Stomach (tissue), 9 donors: ENCODE results near the gene ZNF763. TPM values are rescaled to one million over a fixed set of nuclear protein-coding genes. Genes with fewer than 3 reads are reported as not detected.

Experiments
- DNase-seq, 2 donors: peaks; one replicate each; pipeline versions ENCODE4 v3.0.0 to v3.0.0-alpha.2; 2013 to 2019
- H3K27ac ChIP-seq, 5 donors: fragments of 200-600 bp in 4 of 5; sonication (generic) in 4 of 5; one replicate each; pipeline ENCODE4 v1.5.1; 2013 to 2019; ENCODE audit warnings: mild to moderate bottlenecking in 1 of 5, moderate library complexity in 1 of 5
- H3K27me3 ChIP-seq, 3 donors: fragments of 200-600 bp; sonication (generic); one replicate each; pipeline ENCODE4 v1.5.1; 2017 to 2019; ENCODE audit warnings: mixed run types in 1 of 3
- H3K36me3 ChIP-seq, 4 donors: fragments of 200-600 bp; sonication (generic); 1 replicate in 3 of 4; 2 replicates in 1 of 4; pipeline ENCODE4 v1.5.1; 2016 to 2019
- H3K4me1 ChIP-seq, 4 donors: fragments of 200-600 bp; sonication (generic); one replicate each; pipeline ENCODE4 v1.5.1; 2016 to 2019
- H3K4me3 ChIP-seq, 4 donors: fragments of 200-600 bp; sonication (generic) in 3 of 4; one replicate each; pipeline ENCODE4 v1.5.1; 2016 to 2019; ENCODE audit warnings: mild to moderate bottlenecking in 1 of 4
- H3K9me3 ChIP-seq, 4 donors: fragments of 200-600 bp; sonication (generic); one replicate each; pipeline ENCODE4 v1.5.1; 2016 to 2019
- EP300 ChIP-seq: sonication (generic); formaldehyde crosslinking; IDR thresholded peaks from one replicate; pipeline ENCODE4 v1.6.1; 2017; ENCODE audit warnings: antibody characterized with exemption
- POLR2A ChIP-seq, 4 donors: fragments of 450-650 bp; IDR thresholded peaks; one replicate each; pipeline ENCODE4 v1.6.1; 2016; ENCODE audit warnings: antibody characterized with exemption in 4 of 4, control low read depth in 2 of 4, mild to moderate bottlenecking in 1 of 4, moderate library complexity in 1 of 4
- POLR2AphosphoS5 ChIP-seq, 3 donors: sonication (generic); formaldehyde crosslinking; IDR thresholded peaks; one replicate each; pipeline ENCODE4 v1.6.1; 2016; ENCODE audit warnings: antibody characterized with exemption in 3 of 3
- WGBS, 5 donors: extraction: QIAGEN DNeasy Blood & Tissue Kit in 3 of 5; methylation state at CpG; one replicate each; pipeline versions ENCODE4 v1.1.5 to v1.1.7; 2013 to 2018; 5-methylcytosine and 5-hydroxymethylcytosine counted together
- intact Hi-C: fragments of 100-400 bp; cut with DNase I; formaldehyde crosslinking; loops from one replicate; pipeline ENCODE4 v1.15.1; 2023; ENCODE audit warnings: low total_unique reads
- polyA plus RNA-seq, 3 donors: library from polyadenylated mRNA; stranded (reverse); fragments of 200-250 nt; gene quantifications; one replicate each; pipeline ENCODE4 v1.2.3, GENCODE V29; 2013
- small RNA-seq, 4 donors: library from RNA; depleted of rRNA; stranded (forward); fragments of <200 nt; gene quantifications; one replicate each; pipeline ENCODE3, GENCODE V24; 2016
- total RNA-seq, 5 donors: library from RNA; depleted of rRNA; stranded (reverse); fragments of >200 nt; gene quantifications; one replicate each; pipeline versions ENCODE4 v1.1.0 to v1.2.3, GENCODE V29; 2014 to 2016
- TF ChIP-seq, protein P1 (sequence below), 7 experiments: fragments of 450-650 bp in 4 of 7; fragments of 200-600 bp in 3 of 7; sonication (generic) in 3 of 7; IDR thresholded peaks; one replicate each; pipeline ENCODE4 v1.5.1; 2016 to 2019; ENCODE audit warnings: antibody characterized with exemption in 7 of 7, control low read depth in 2 of 7, mild to moderate bottlenecking in 1 of 7
- donor health status: healthy with polysubstance abuse.
- donor health status: Bipolar disorder and iron deficiency.
- donor health status: healthy.

ZNF763 gene
- total and polyA plus RNA-seq, 8 donors, result 1.3 to 5.7 (median 3.3) TPM; not detected in 1

DNA sequence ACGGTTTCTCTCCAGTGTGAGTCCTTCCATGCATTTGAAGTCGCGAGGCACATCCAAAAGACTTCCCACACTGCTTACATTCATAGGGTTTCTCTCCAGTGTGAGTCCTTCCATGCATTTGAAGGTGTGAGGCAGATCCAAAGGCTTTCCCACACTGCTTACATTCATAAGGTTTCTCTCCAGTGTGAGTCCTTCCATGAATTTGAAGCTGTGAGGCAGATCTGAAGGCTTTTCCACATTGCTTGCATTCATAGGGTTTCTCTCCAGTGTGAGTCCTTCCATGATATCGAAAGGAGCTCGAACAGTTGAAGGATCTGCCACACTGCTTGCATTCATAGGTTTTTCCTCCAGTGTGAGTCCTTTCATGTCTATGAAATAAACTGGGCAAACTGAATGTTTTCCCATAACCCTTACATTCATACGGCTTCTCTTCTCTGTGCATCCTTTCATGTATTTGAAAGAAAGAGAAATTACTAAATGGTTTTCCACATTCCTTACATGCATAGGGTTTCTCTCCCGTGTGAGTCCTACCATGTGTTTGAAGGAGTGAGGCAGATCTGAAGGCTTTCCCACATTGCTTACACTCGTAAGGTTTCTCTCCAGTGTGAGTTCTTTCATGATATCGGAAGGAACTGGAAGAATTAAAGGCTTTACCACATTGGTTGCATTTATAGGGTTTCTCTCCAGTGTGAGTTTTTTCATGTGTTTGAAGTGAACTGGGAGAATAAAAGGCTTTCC, 50.3 kb downstream of the ZNF763 start:
- WGBS, 5 donors, result 95 to 99% (median 98%) methylated on average over 9 of the region's 9 CpGs
- no peak for DNase-seq
- Histone ChIP-seq H3K9me3 (peaks cover 49 to 100% (median 87%) of the 10 kb centered on the region in 4 donors), H3K36me3 (peaks cover 47 to 82% (median 63%) of the 10 kb centered on the region in 4 donors), H3K4me3 (no peak overlapping the region), H3K27me3 (no peaks in the 10 kb centered on the region), H3K27ac (no peak overlapping the region), H3K4me1 (no peaks in the 10 kb centered on the region)
- TF ChIP-seq POLR2AphosphoS5 (IDR thresholded peaks at IDR 0.05), result no peak
- intact Hi-C loops, result no loop called here

GRCh38 chr19:12015753-12016116, 50.9 kb downstream of the ZNF763 start:
- DNase-seq, result no peak
- intact Hi-C loops, result no loop called here
- Histone ChIP-seq H3K4me1 (no peaks in the 10 kb centered on the region), H3K9me3 (peaks cover 49 to 100% (median 88%) of the 10 kb centered on the region in 4 donors), H3K36me3 (peaks cover 47 to 82% (median 63%) of the 10 kb centered on the region in 4 donors), H3K27me3 (no peaks in the 10 kb centered on the region), H3K27ac (no peak overlapping the region), H3K4me3 (no peak overlapping the region)
- TF ChIP-seq POLR2A (IDR thresholded peaks at IDR 0.05) (no peak), POLR2AphosphoS5 (IDR thresholded peaks at IDR 0.05) (no peak), EP300 (no peak)
- TF ChIP-seq, protein P1, sequence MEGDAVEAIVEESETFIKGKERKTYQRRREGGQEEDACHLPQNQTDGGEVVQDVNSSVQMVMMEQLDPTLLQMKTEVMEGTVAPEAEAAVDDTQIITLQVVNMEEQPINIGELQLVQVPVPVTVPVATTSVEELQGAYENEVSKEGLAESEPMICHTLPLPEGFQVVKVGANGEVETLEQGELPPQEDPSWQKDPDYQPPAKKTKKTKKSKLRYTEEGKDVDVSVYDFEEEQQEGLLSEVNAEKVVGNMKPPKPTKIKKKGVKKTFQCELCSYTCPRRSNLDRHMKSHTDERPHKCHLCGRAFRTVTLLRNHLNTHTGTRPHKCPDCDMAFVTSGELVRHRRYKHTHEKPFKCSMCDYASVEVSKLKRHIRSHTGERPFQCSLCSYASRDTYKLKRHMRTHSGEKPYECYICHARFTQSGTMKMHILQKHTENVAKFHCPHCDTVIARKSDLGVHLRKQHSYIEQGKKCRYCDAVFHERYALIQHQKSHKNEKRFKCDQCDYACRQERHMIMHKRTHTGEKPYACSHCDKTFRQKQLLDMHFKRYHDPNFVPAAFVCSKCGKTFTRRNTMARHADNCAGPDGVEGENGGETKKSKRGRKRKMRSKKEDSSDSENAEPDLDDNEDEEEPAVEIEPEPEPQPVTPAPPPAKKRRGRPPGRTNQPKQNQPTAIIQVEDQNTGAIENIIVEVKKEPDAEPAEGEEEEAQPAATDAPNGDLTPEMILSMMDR (IDR thresholded peaks at IDR 0.05), result no peak
- 65 to 90% (median 79%) methylated on average over 2 of the region's 2 CpGs for WGBS, 5 donors

Small RNA genes lying within 50 kb of the gene (small RNA-seq; reads per million reads assigned to genes)
- gene RNA5SP464 (0 reads per million in 4 donors), gene RNA5SP465 (0 to 0.59 (median 0) reads per million in 4 donors)

Other genes starting within 250 kb of the ZNF763 start
- 10 to 100 TPM in 1 of 5 donors, 1 to 10 TPM in 4; 1.2 to 19.3 (median 5.8) TPM for gene ZNF823, start 226.1 kb upstream of the ZNF763 start, total RNA-seq
- 1 to 10 TPM; 3.1 to 4.6 (median 4.3) TPM for gene ZNF823, start 226.1 kb upstream of the ZNF763 start, polyA plus RNA-seq
- 10 to 100 TPM in 4 of 5 donors, 1 to 10 TPM in 1; 6.8 to 29.4 (median 22.8) TPM for gene ZNF441, start 198.0 kb upstream of the ZNF763 start, total RNA-seq
- 1 to 10 TPM; 1.7 to 2.9 (median 2.0) TPM for gene ZNF441, start 198.0 kb upstream of the ZNF763 start, polyA plus RNA-seq
- 10 to 100 TPM in 1 of 5 donors, 1 to 10 TPM in 2, not detected in 2; 3.1 to 21.4 (median 4.0) TPM for gene ZNF491, start 166.5 kb upstream of the ZNF763 start, total RNA-seq
- gene ZNF491, start 166.5 kb upstream of the ZNF763 start, polyA plus RNA-seq, result 1 to 10 TPM in 1 of 3 donors, under 1 TPM in 2; 0.63 to 1.1 (median 0.92) TPM
- 100 to 1,000 TPM in 1 of 5 donors, 10 to 100 TPM in 4; 10.7 to 106 (median 23.9) TPM for gene ZNF440, start 150.8 kb upstream of the ZNF763 start, total RNA-seq
- gene ZNF440, start 150.8 kb upstream of the ZNF763 start, polyA plus RNA-seq, result 1 to 10 TPM; 3.7 to 5.7 (median 4.9) TPM
- 10 to 100 TPM in 3 of 5 donors, 1 to 10 TPM in 1, under 1 TPM in 1; 0.58 to 17.0 (median 13.4) TPM for gene ZNF439, start 116.3 kb upstream of the ZNF763 start, total RNA-seq
- gene ZNF439, start 116.3 kb upstream of the ZNF763 start, polyA plus RNA-seq, result 1 to 10 TPM; 2.4 to 3.6 (median 3.1) TPM
- 10 to 100 TPM; 18.0 to 51.8 (median 21.7) TPM for gene ZNF69, start 77.3 kb upstream of the ZNF763 start, total RNA-seq
- gene ZNF69, start 77.3 kb upstream of the ZNF763 start, polyA plus RNA-seq, result 10 to 100 TPM in 1 of 3 donors, 1 to 10 TPM in 2; 5.1 to 11.7 (median 6.0) TPM
- 10 to 100 TPM in 4 of 5 donors, 1 to 10 TPM in 1; 8.8 to 25.3 (median 16.5) TPM for gene ZNF700, start 39.9 kb upstream of the ZNF763 start, total RNA-seq
- gene ZNF700, start 39.9 kb upstream of the ZNF763 start, polyA plus RNA-seq, result 10 to 100 TPM in 1 of 3 donors, 1 to 10 TPM in 2; 3.5 to 15.4 (median 5.2) TPM
- gene ZNF433, start 70.6 kb downstream of the ZNF763 start, total RNA-seq, result 10 to 100 TPM in 2 of 5 donors, 1 to 10 TPM in 2, not detected in 1; 1.2 to 19.0 (median 9.2) TPM
- 1 to 10 TPM; 3.2 to 7.7 (median 3.7) TPM for gene ZNF433, start 70.6 kb downstream of the ZNF763 start, polyA plus RNA-seq
- gene ZNF878, start 87.9 kb downstream of the ZNF763 start, total RNA-seq, result 1 to 10 TPM in 1 of 5 donors, under 1 TPM in 1, not detected in 3; 0.55 to 4.9 TPM
- under 1 TPM in 2 of 3 donors, not detected in 1; 0.18 to 0.31 TPM for gene ZNF878, start 87.9 kb downstream of the ZNF763 start, polyA plus RNA-seq
- gene ZNF844, start 99.7 kb downstream of the ZNF763 start, total RNA-seq, result 10 to 100 TPM in 3 of 5 donors, 1 to 10 TPM in 2; 1.2 to 16.1 (median 11.2) TPM
- gene ZNF844, start 99.7 kb downstream of the ZNF763 start, polyA plus RNA-seq, result 1 to 10 TPM; 2.1 to 2.5 (median 2.3) TPM
- gene ZNF20, start 175.3 kb downstream of the ZNF763 start, total RNA-seq, result 1 to 10 TPM in 4 of 5 donors, not detected in 1; 1.3 to 5.0 (median 2.2) TPM
- 1 to 10 TPM; 2.6 to 2.9 (median 2.9) TPM for gene ZNF20, start 175.3 kb downstream of the ZNF763 start, polyA plus RNA-seq
- 1 to 10 TPM in 3 of 5 donors, not detected in 2; 6.7 to 10.0 (median 8.1) TPM for gene ZNF625, start 191.7 kb downstream of the ZNF763 start, total RNA-seq
- 1 to 10 TPM in 1 of 3 donors, under 1 TPM in 2; 0.60 to 1.8 (median 0.81) TPM for gene ZNF625, start 191.7 kb downstream of the ZNF763 start, polyA plus RNA-seq
- gene ZNF136, start 198.1 kb downstream of the ZNF763 start, total RNA-seq, result 10 to 100 TPM in 2 of 5 donors, 1 to 10 TPM in 2, under 1 TPM in 1; 0.58 to 25.1 (median 7.0) TPM
- gene ZNF136, start 198.1 kb downstream of the ZNF763 start, polyA plus RNA-seq, result 1 to 10 TPM; 2.9 to 3.5 (median 3.4) TPM